Measurements from ENCODE around the gene PMAIP1. TPM values are rescaled to one million over a fixed set of nuclear protein-coding genes. Genes with fewer than 3 reads are reported as not detected.
"Not testable (repeated sequence)": the region's sequence is repeated elsewhere in the genome, so short reads cannot be mapped to it uniquely, and the experiment has no call there.

Gene PMAIP1
- total and polyA plus RNA-seq, 12 donors: 0.18 to 1.8 (median 0.35) TPM; not detected in 3

- DNase-seq (no peak), ATAC-seq (peak; percentile 17 to 62 (median 46))
- no peaks in the 10 kb centered on the region for H3K36me3 ChIP-seq
- H3K4me1 ChIP-seq: peaks cover 0 to 45% (median 15%) of the 10 kb centered on the region in 9 donors
- intact Hi-C loops (cut with DNase I): no loop called here
- WGBS, 2 donors: 33 to 37% methylated on average over 11 of the region's 11 CpGs
- no peak for TF ChIP-seq CTCF (IDR thresholded peaks at IDR 0.05)
- peaks cover 0 to 3% (median 0%) of the 10 kb centered on the region in 11 donors for H3K9me3 ChIP-seq
- H3K27me3 ChIP-seq: no peaks in the 10 kb centered on the region
- peak overlapping the region in 5 of 10 donors; percentile 1 to 69 (median 30) for H3K27ac ChIP-seq
- no peak overlapping the region for H3K4me3 ChIP-seq
Measured at GRCh38 chr18:59881728-59882656, 17.8 kb upstream of the PMAIP1 start.

- intact Hi-C loops (cut with DNase I): no loop called here
- peaks cover 0 to 3% (median 0%) of the 10 kb centered on the region in 11 donors for H3K9me3 ChIP-seq
- TF ChIP-seq CTCF (IDR thresholded peaks at IDR 0.05): no peak
- H3K4me3 ChIP-seq: no peak overlapping the region
- WGBS, 2 donors: 71 to 78% methylated on average over 2 of the region's 2 CpGs
- no peaks in the 10 kb centered on the region for H3K36me3 ChIP-seq
- no peak for ATAC-seq
- no peak overlapping the region for H3K27ac ChIP-seq
- DNase-seq: no peak
- H3K27me3 ChIP-seq: no peaks in the 10 kb centered on the region
- peaks cover 0 to 36% (median 15%) of the 10 kb centered on the region in 9 donors for H3K4me1 ChIP-seq
Measured at GRCh38 chr18:59884351-59884750, 15.4 kb upstream of the PMAIP1 start.

GRCh38 chr18:59885579-59886163 lies 14.1 kb upstream of the PMAIP1 start:
- Histone ChIP-seq H3K36me3 (no peaks in the 10 kb centered on the region), H3K9me3 (peaks cover 0 to 3% (median 0%) of the 10 kb centered on the region in 11 donors), H3K4me1 (peaks cover 0 to 36% (median 15%) of the 10 kb centered on the region in 9 donors), H3K4me3 (no peak overlapping the region), H3K27ac (peak overlapping the region in 1 of 10 donors; percentile 69), H3K27me3 (no peaks in the 10 kb centered on the region)
- intact Hi-C loops (cut with DNase I): no loop called here
- 50 to 60% methylated on average over 6 of the region's 6 CpGs for WGBS, 2 donors
- no peak for DNase-seq
- TF ChIP-seq CTCF (IDR thresholded peaks at IDR 0.05): no peak
- no peak for ATAC-seq

GRCh38 chr18:59886399-59886798 lies 13.4 kb upstream of the PMAIP1 start:
- peaks cover 0 to 36% (median 15%) of the 10 kb centered on the region in 9 donors for H3K4me1 ChIP-seq
- intact Hi-C loops (cut with DNase I); H3K9me3 ChIP-seq; ATAC-seq; H3K36me3 ChIP-seq; H3K4me3 ChIP-seq; H3K27me3 ChIP-seq; DNase-seq: not testable (repeated sequence)
- H3K27ac ChIP-seq: peak overlapping the region in 1 of 10 donors; percentile 69
- WGBS, 2 donors: 79 to 88% methylated on average over 3 of the region's 3 CpGs

Data from heart right ventricle (tissue), 16 donors.